Neural progenitor cell (in vitro differentiated cells): ENCODE measurements around the gene RAB39A.

Experiments used
- EZH2 ChIP-seq: fragments of 200-600 bp; sonication (generic); IDR thresholded peaks from 2 replicates; pipeline ENCODE4 v1.6.1; 2017; ENCODE audit warnings: antibody characterized with exemption, mild to moderate bottlenecking, moderate library complexity
- TF ChIP-seq, protein P1 (sequence below): fragments of 200-600 bp; sonication (generic); IDR thresholded peaks from 2 replicates; pipeline ENCODE4 v1.5.1; 2017; ENCODE audit warnings: antibody characterized with exemption, mild to moderate bottlenecking

GRCh38 chr11:107908211-107908610, 20.0 kb upstream of the RAB39A start:
- TF ChIP-seq, protein P1, sequence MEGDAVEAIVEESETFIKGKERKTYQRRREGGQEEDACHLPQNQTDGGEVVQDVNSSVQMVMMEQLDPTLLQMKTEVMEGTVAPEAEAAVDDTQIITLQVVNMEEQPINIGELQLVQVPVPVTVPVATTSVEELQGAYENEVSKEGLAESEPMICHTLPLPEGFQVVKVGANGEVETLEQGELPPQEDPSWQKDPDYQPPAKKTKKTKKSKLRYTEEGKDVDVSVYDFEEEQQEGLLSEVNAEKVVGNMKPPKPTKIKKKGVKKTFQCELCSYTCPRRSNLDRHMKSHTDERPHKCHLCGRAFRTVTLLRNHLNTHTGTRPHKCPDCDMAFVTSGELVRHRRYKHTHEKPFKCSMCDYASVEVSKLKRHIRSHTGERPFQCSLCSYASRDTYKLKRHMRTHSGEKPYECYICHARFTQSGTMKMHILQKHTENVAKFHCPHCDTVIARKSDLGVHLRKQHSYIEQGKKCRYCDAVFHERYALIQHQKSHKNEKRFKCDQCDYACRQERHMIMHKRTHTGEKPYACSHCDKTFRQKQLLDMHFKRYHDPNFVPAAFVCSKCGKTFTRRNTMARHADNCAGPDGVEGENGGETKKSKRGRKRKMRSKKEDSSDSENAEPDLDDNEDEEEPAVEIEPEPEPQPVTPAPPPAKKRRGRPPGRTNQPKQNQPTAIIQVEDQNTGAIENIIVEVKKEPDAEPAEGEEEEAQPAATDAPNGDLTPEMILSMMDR, result no peak
- TF ChIP-seq EZH2, result no peak
